ENCODE measurements around the gene CAMTA2.

Gene CAMTA2

GRCh38 chr17:4982305-4982704 lies 5.2 kb downstream of the CAMTA2 start:
- DNase-seq (ENCODE audit: low spot score) (no peak), ATAC-seq (ENCODE audit: low read depth) (no peak)
- Histone ChIP-seq H3K27ac (ENCODE audit: poor library complexity, severe bottlenecking) (no peak overlapping the region), H3K4me1 (ENCODE audit: insufficient read depth, poor library complexity, severe bottlenecking) (peaks cover 2% of the 10 kb centered on the region), H3K9me3 (ENCODE audit: severe bottlenecking) (no peaks in the 10 kb centered on the region), H3K36me3 (ENCODE audit: low read depth) (peaks cover 69% of the 10 kb centered on the region), H3K4me3 (ENCODE audit: severe bottlenecking) (no peak overlapping the region), H3K27me3 (ENCODE audit: insufficient read depth, poor library complexity, severe bottlenecking) (no peaks in the 10 kb centered on the region)
- no peak for TF ChIP-seq CTCF (IDR thresholded peaks at IDR 0.05; ENCODE audit: poor library complexity, severe bottlenecking)

- no peaks in the 10 kb centered on the region for H3K4me1 ChIP-seq (ENCODE audit: insufficient read depth, poor library complexity, severe bottlenecking)
- peak; percentile 48 for TF ChIP-seq CTCF (IDR thresholded peaks at IDR 0.05; ENCODE audit: poor library complexity, severe bottlenecking)
- no peak for ATAC-seq (ENCODE audit: low read depth)
These were observed 6.7 kb downstream of the CAMTA2 start for GRCh38 chr17:4980644-4981216.

GRCh38 chr17:4978726-4979125 lies 8.7 kb downstream of the CAMTA2 start:
- ATAC-seq (ENCODE audit: low read depth) (no peak), DNase-seq (ENCODE audit: low spot score) (no peak)
- no peak overlapping the region for H3K27ac ChIP-seq (ENCODE audit: poor library complexity, severe bottlenecking)
- H3K4me3 ChIP-seq (ENCODE audit: severe bottlenecking) = no peak overlapping the region
- H3K27me3 ChIP-seq (ENCODE audit: insufficient read depth, poor library complexity, severe bottlenecking) = no peaks in the 10 kb centered on the region
- no peaks in the 10 kb centered on the region for H3K4me1 ChIP-seq (ENCODE audit: insufficient read depth, poor library complexity, severe bottlenecking)
- no peak for TF ChIP-seq CTCF (IDR thresholded peaks at IDR 0.05; ENCODE audit: poor library complexity, severe bottlenecking)
- H3K36me3 ChIP-seq (ENCODE audit: low read depth) = peaks cover 75% of the 10 kb centered on the region
- H3K9me3 ChIP-seq (ENCODE audit: severe bottlenecking) = no peaks in the 10 kb centered on the region

More at GRCh38 chr17:4980644-4981216, 6.7 kb downstream of the CAMTA2 start:
- H3K27ac ChIP-seq (ENCODE audit: poor library complexity, severe bottlenecking) = no peak overlapping the region
- no peaks in the 10 kb centered on the region for H3K27me3 ChIP-seq (ENCODE audit: insufficient read depth, poor library complexity, severe bottlenecking)
- H3K36me3 ChIP-seq (ENCODE audit: low read depth) = peaks cover 81% of the 10 kb centered on the region
- no peaks in the 10 kb centered on the region for H3K9me3 ChIP-seq (ENCODE audit: severe bottlenecking)
- no peak overlapping the region for H3K4me3 ChIP-seq (ENCODE audit: severe bottlenecking)
- DNase-seq (ENCODE audit: low spot score) = no peak

GRCh38 chr17:4974115-4974670 lies 13.3 kb downstream of the CAMTA2 start:
- no peaks in the 10 kb centered on the region for H3K27me3 ChIP-seq (ENCODE audit: insufficient read depth, poor library complexity, severe bottlenecking)
- no peak overlapping the region for H3K4me3 ChIP-seq (ENCODE audit: severe bottlenecking)
- no peak for DNase-seq (ENCODE audit: low spot score)
- no peaks in the 10 kb centered on the region for H3K9me3 ChIP-seq (ENCODE audit: severe bottlenecking)
- no peak overlapping the region for H3K27ac ChIP-seq (ENCODE audit: poor library complexity, severe bottlenecking)
- no peak for ATAC-seq (ENCODE audit: low read depth)
- peaks cover 5% of the 10 kb centered on the region for H3K4me1 ChIP-seq (ENCODE audit: insufficient read depth, poor library complexity, severe bottlenecking)
- TF ChIP-seq CTCF (IDR thresholded peaks at IDR 0.05; ENCODE audit: poor library complexity, severe bottlenecking) = no peak
- peaks cover 60% of the 10 kb centered on the region for H3K36me3 ChIP-seq (ENCODE audit: low read depth)

Data from RWPE2 (cell line).